Right lung (tissue), 10 donors: ENCODE results near the gene MMGT1. TPM values are rescaled to one million over a fixed set of nuclear protein-coding genes. Genes with fewer than 3 reads are reported as not detected.

Experiments
- DNase-seq, 2 donors: peaks; one replicate each; pipeline ENCODE4 v3.0.0-alpha.2; 2013
- long read RNA-seq, 8 donors: transcript quantifications; one replicate each; lab custom pipeline, GENCODE V29; 2026
- polyA plus RNA-seq, 5 donors: library from polyadenylated mRNA; unstranded; fragments of 120-200 nt; gene quantifications; one replicate each; pipeline versions ENCODE4 v1.2.1 to v1.2.3, GENCODE V29; 2013; ENCODE audit warnings: inconsistent platforms in 1 of 5, low replicate concordance in 1 of 5; ENCODE audit not compliant: insufficient read length in 5 of 5, insufficient read depth in 1 of 5

MMGT1 gene
- 10 to 100 TPM; 25.2 to 30.8 (median 28.4) TPM for polyA plus RNA-seq
- long read RNA-seq, donor 1, transcript MMGT1-201 (4 exons, 3,738 nt) = major isoform, 12 of 12 reads
- long read RNA-seq, donor 1, partial matches to known transcripts = 0 of 12 reads
- long read RNA-seq, donor 1, other reads (novel, unspliced or antisense) = 0 of 12 reads
- long read RNA-seq, donor 2, transcript MMGT1-201 (4 exons, 3,738 nt) = major isoform, 14 of 14 reads
- long read RNA-seq, donor 2, partial matches to known transcripts = 0 of 14 reads
- long read RNA-seq, donor 2, other reads (novel, unspliced or antisense) = 0 of 14 reads
- long read RNA-seq, donor 3, transcript MMGT1-201 (4 exons, 3,738 nt) = major isoform, 5 of 5 reads
- long read RNA-seq, donor 3, partial matches to known transcripts = 0 of 5 reads
- long read RNA-seq, donor 3, other reads (novel, unspliced or antisense) = 0 of 5 reads
- long read RNA-seq, donor 4, transcript MMGT1-201 (4 exons, 3,738 nt) = major isoform, 5 of 5 reads
- long read RNA-seq, donor 4, partial matches to known transcripts = 0 of 5 reads
- long read RNA-seq, donor 4, other reads (novel, unspliced or antisense) = 0 of 5 reads
- long read RNA-seq, donor 5, transcript MMGT1-201 (4 exons, 3,738 nt) = major isoform, 12 of 12 reads
- long read RNA-seq, donor 5, partial matches to known transcripts = 0 of 12 reads
- long read RNA-seq, donor 5, other reads (novel, unspliced or antisense) = 0 of 12 reads
- long read RNA-seq, donor 6, transcript MMGT1-201 (4 exons, 3,738 nt) = major isoform, 10 of 10 reads
- long read RNA-seq, donor 6, partial matches to known transcripts = 0 of 10 reads
- long read RNA-seq, donor 6, other reads (novel, unspliced or antisense) = 0 of 10 reads
- long read RNA-seq, donor 7, transcript MMGT1-201 (4 exons, 3,738 nt) = major isoform, 10 of 15 reads
- long read RNA-seq, donor 7, partial matches to known transcripts = 5 of 15 reads
- long read RNA-seq, donor 7, other reads (novel, unspliced or antisense) = 0 of 15 reads
- long read RNA-seq, donor 8, transcript MMGT1-201 (4 exons, 3,738 nt) = major isoform, 6 of 6 reads
- long read RNA-seq, donor 8, partial matches to known transcripts = 0 of 6 reads
- long read RNA-seq, donor 8, other reads (novel, unspliced or antisense) = 0 of 6 reads

DNA sequence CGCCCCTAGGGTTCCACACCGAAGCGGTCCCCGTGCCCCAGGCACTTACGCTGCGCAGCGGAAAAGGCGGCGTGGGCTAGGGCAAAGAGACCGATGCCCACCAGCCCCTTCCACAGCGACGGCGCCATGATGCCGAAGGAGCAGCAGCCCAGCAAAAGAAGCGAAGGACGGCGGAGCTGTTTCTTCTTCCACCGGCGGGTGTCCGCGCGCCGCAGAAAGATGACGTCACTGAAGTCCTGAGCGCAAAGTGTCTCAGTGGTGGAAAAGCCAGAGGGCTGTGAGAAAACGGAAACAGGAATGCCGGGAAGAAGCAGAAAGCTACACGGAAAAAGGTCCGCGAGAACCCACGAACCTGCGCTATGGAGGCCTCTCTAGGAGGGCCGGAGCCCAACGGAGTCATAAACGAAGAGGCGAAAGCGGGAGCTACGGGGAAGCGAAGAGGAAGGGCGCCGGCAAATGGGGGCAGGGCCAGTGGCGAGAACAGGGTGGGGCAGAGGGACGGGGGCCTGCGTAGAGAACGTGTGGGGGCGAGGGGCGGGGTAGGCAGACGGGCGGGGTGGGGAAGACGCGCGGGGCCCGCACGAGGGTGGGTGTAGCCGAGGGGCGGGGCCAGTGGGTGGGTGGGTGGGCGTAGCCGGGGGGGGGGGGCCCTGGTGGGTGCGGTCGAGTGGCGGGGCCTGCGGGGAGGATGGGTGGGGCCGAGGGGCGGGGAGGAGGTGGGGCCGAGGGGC is at the start of gene MMGT1:
Gene MMGT1, minus strand, starts transcription at position 441 of the 731 bp plus-strand sequence. Its CDS starts 313 bp downstream, at position 128.
- peak; percentile 86 for DNase-seq

DNA sequence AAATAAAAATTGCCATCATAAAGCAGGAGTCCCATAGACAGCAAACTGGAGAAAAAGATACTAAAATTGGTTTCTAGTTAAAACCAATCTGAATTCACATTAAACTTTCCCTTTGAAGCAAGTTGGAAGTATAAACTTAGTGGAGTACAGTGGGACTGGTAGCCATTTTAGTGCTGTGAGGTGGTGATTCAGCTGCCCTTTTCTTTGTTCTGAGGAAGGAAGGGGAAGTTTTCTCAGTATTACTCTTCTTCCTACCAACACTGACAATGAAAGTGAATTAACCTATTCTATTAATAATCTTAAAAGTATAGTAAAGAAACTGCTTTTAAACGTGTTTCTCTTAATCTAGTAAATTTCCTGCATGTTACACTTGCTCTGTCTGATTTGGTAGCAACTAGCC is 48.1 kb upstream of the MMGT1 start:
- DNase-seq = no peak

DNA sequence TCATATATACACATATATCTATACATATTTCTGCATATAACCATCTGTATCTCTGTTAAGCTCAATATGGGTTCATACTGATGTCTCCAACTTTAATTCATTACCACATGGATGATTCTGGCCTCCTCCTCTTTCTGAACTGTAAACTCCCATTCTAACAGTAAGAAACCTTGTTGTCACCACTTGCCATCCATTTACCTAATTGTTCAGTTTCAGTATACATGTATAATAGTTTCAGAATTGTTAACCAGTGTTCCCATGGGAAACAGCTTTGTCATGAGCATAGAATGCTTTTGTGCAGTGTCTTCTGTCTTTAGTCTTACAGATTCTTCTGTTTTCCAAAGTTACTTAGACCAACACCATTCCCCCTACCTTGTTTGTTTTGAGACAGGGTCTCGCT is 47.4 kb upstream of the MMGT1 start:
- DNase-seq = no peak

GRCh38 chrX:136019226-136019625 is 45.4 kb upstream of the MMGT1 start:
- no peak for DNase-seq

DNA sequence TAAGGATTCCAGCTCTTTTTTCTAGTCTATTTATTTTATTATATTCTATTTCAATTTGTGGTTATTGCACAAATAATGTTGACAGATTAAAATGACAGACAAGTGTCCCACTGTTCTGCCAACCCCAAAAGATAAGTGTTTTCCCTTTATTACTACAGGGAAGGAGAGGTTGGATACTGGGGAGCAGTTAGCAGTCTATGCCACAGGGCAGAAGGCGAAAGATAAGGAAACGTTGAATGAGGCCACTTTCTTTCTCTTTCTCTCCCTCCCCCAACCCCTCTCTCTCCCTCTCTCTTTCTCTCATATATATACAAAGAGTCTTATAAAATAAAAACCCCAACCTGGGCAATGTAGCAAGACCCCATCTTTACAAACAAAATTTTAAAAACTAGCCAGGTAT is 43.1 kb upstream of the MMGT1 start:
- DNase-seq = no peak

GRCh38 chrX:136015016-136015415 is 41.2 kb upstream of the MMGT1 start:
- no peak for DNase-seq

- DNase-seq = no peak
These were observed 14.5 kb upstream of the MMGT1 start for GRCh38 chrX:135988245-135988644.

GRCh38 chrX:135985973-135986310 is 12.2 kb upstream of the MMGT1 start:
- no peak for DNase-seq

DNA sequence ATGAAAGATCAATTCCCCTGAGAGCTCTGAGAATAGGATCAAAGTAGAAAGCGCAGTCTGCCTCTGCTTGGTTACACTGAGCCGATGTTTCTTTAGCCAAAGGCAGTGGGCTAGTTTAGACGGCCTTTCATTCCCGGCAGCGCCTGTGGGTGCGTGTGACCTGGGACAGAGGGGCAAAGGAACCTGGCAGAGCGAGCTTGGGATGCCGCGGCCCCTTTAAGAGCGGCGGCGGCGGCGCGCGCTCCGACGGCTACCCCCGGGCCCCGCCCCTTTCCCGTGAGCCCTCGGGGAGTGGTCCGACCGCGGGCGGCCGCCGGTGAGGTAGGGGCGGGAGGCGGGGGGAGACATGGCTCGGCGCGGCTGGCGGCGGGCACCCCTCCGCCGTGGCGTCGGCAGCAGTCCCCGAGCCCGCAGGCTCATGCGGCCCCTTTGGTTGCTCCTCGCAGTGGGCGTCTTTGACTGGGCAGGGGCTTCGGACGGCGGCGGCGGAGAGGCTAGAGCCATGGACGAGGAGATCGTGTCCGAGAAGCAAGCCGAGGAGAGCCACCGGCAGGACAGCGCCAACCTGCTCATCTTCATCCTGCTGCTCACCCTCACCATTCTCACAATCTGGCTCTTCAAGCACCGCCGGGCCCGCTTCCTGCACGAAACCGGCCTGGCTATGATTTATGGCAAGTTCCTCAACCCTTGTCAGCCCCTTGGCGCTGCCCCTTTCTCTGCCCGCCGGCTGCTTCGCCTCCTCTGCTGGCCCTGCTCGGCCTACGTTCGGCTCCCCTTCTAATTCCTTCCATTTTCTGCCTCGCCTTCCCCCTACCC is 11.6 kb upstream of the MMGT1 start, which contains the start of gene SLC9A6:
Gene SLC9A6, plus strand, starts transcription at position 279 of the 816 bp plus-strand sequence. Its CDS starts 224 bp downstream, at position 503.
- peak; percentile 63 to 66 for DNase-seq

DNA sequence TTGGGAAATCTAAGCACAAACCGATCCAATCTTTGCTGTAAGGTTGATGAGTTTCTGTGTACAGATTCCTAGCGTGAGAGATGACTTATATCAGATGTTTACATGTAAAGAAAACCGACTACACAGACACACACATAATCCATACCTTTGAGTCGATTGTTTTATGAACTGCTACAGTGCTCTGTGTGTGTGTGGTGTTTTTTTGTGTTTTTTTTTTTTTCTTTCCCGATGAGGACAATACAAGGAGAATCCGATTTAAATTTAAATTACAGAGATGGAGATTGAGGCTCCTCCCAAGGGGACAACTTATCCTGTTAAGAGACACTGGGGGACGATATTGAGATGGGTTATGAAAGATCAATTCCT is 11.0 kb upstream of the MMGT1 start:
- peak in 1 of 2 donors; percentile 15 for DNase-seq

GRCh38 chrX:135984256-135984655 is 10.5 kb upstream of the MMGT1 start:
- DNase-seq = no peak

DNA sequence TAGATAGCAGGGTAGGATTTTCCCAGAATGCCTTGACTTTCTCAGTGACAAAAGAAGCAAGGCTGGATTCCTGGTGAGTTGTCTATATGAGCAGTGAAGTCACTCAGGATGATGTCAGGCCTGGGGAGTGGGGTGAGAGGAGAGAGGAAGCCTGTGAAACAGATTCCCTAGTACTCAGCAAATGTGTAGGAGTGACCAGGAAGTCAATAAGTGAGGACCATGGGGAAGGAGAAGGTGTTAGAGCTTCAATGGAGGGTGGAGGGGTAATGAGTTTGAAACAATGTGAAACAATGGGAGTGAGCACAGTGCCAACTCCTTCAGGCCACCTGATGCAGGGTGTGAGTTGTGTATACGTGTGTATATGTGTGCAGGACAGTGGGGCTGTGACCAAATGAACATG is 9.1 kb upstream of the MMGT1 start:
- DNase-seq = no peak

GRCh38 chrX:135981668-135982067 is 7.9 kb upstream of the MMGT1 start:
- DNase-seq = no peak

DNA sequence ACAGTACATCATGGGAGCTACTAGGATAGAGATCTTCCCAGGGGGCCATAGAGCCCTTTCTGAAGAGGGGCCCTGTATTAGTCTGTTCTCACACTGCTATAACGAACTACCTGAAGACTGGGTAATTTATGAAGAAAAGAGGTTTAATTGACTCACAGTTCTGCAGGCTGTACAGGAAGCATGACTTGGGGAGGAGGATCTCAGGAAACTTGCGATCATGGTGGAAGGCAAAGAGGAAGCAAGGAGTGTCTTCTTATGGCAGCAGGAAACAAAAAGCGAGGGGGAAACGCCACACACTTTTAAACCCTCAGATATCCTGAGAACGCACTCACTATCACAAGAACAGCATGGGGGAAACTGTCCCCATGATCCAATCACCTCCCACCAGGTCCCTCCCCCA is 7.2 kb upstream of the MMGT1 start:
- DNase-seq = no peak

DNA sequence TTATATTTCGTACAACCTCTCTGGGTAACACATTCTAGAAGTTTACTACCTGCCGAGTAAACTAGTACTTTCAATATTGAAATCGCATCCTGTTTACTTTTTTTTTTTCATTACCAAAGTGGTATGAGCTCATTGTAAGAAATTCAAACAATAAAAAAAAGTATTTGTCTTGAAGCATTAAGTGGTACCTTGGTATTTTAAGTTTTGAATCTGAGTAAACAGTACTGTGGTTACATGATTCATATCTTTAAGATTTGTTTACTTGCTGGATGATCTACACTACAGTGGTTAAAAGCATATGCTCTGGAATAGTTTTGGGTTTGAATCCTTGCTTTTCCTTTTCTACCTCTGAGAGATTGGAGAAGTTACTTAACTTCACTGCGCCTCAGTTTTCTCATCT is 3.8 kb upstream of the MMGT1 start:
- no peak for DNase-seq

GRCh38 chrX:135975421-135975820 is 1.6 kb upstream of the MMGT1 start:
- DNase-seq = no peak

DNA sequence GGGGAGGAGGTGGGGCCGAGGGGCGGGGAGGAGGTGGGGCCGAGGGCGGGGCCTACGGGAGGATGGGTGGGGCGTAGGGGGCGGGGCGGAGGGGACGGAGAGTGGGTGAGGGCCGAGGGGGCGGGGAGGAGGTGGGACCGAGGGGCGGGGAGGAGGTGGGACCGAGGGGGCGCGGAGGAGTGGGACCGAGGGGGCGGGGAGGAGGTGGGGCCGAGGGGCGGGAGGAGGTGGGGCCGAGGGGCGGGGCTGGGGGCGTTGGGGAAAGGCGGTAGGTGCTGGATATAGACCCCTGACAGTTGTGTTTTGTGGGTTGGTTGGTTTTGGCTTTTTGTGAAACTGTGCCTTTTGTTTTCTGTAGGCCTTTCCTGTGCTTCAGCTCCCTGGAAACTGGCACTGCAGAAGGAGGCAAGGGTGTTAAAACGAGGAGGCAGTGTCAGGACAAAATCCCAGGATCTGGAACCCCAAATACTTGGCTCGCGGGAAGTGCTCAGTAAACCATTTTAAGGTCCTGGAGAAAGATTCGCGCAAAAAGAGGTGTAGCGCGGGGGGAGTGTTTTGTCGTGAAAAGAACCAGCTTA is 580 bp upstream of the MMGT1 start:
- peak; percentile 61 to 66 for DNase-seq

DNA sequence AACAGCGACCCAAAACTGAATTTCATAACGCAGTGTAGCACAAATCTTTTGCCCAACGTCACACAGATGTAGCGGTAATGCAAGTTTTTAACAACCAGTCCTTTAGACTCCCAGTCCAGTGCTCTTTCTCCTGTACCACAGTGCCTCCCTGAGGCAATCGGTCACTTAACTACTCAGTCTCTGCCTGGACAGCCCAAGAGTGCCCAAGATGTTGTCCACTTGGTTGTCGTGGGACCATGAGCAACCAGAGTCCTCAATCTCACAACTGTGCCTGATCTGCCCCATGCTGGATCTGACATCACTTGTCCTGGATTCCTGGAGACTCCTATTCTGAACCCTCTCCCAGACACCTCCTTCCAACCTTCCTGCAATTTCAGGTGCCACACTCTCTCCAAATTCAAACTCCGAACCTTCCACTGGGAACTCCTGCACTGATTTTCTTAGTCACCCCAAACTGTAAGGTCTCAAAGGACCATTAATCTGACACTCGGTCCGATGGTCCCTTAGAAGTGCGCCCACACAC is 702 bp downstream of the MMGT1 start:
- DNase-seq = peak in 1 of 2 donors; percentile 18

DNA sequence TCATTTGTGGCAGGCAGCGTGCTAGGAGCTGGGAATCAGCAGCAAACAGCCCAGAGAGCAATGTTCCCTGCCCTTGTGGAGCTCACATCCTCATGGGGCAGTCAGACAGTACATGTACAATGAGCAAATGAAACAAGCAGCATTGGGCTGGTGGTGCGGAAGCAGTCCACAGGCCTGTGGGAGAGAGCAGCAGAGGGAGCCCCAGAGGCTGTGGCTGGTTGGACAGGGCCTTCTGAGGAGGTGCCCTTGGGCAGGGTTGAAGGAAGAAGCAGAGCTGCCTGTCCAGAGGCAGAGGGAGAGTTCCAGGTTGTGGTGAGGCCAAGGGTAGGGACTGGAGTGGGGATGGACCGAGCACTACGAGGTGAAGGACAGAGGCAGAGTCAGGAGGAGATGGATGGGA is 22.5 kb downstream of the MMGT1 start:
- no peak for DNase-seq

GRCh38 chrX:135944486-135944885 is 29.3 kb downstream of the MMGT1 start:
- no peak for DNase-seq
